Hepatocyte (in vitro differentiated cells): ENCODE data around the gene SNX24.

Experiments used
- CTCF ChIP-seq: fragments of 200-600 bp; sonication (generic); IDR thresholded peaks from 2 replicates; pipeline ENCODE4 v1.5.1; 2016; ENCODE audit warnings: antibody characterized with exemption, mild to moderate bottlenecking; ENCODE audit not compliant: poor library complexity
- EZH2phosphoT487 ChIP-seq: fragments of 200-600 bp; sonication (generic); IDR thresholded peaks from one replicate; pipeline ENCODE4 v1.6.1; 2018; ENCODE audit warnings: antibody characterized with exemption, mild to moderate bottlenecking, low read depth, moderate library complexity; ENCODE audit not compliant: unreplicated experiment, severe bottlenecking

GRCh38 chr5:122954719-122955118 is 109.3 kb downstream of the SNX24 start:
- no peak for TF ChIP-seq CTCF
- no peak for TF ChIP-seq EZH2phosphoT487
